Peyer's patch (tissue), 4 donors: ENCODE measurements around the gene SEC14L3. TPM values are rescaled to one million over a fixed set of nuclear protein-coding genes. Genes with fewer than 3 reads are reported as not detected.
"Not testable (repeated sequence)": the region's sequence is repeated elsewhere in the genome, so short reads cannot be mapped to it uniquely, and the experiment has no call there.

Experiments used
- DNase-seq, 3 donors: peaks; one replicate each; pipeline ENCODE4 v3.0.0-alpha.2; 2017 to 2019
- H3K27ac ChIP-seq, 4 donors: fragments of 200-600 bp; sonication (generic); one replicate each; pipeline ENCODE4 v1.5.1; 2016 to 2019
- H3K27me3 ChIP-seq, 2 donors: fragments of 200-600 bp; sonication (generic); one replicate each; pipeline ENCODE4 v1.5.1; 2019
- H3K36me3 ChIP-seq, 3 donors: fragments of 200-600 bp; sonication (generic); one replicate each; pipeline ENCODE4 v1.5.1; 2016 to 2019
- H3K4me1 ChIP-seq, 4 donors: fragments of 200-600 bp; sonication (generic); one replicate each; pipeline ENCODE4 v1.5.1; 2016 to 2019
- H3K4me3 ChIP-seq, 4 donors: fragments of 200-600 bp; sonication (generic); 1 replicate in 3 of 4; 2 replicates in 1 of 4; pipeline ENCODE4 v1.5.1; 2016 to 2019; ENCODE audit warnings: mild to moderate bottlenecking in 1 of 4
- H3K9me3 ChIP-seq, 4 donors: fragments of 200-600 bp; sonication (generic); one replicate each; pipeline ENCODE4 v1.5.1; 2016 to 2019; ENCODE audit warnings: mild to moderate bottlenecking in 1 of 4
- CTCF ChIP-seq, 6 experiments: fragments of 450-650 bp in 4 of 6; fragments of 200-600 bp in 2 of 6; sonication (generic) in 1 of 6; IDR thresholded peaks; one replicate each; pipeline ENCODE4 v1.5.1; 2017 to 2019; ENCODE audit warnings: antibody characterized with exemption in 6 of 6, mild to moderate bottlenecking in 3 of 6, moderate library complexity in 1 of 6
- POLR2A ChIP-seq, 2 donors: fragments of 450-650 bp; IDR thresholded peaks; one replicate each; pipeline ENCODE4 v1.5.1; 2017; ENCODE audit warnings: antibody characterized with exemption in 2 of 2, mild to moderate bottlenecking in 2 of 2, moderate library complexity in 2 of 2
- total RNA-seq, 4 donors: library from RNA; depleted of rRNA; stranded (reverse); fragments of >200 nt; gene quantifications; one replicate each; pipeline ENCODE4 v1.1.0, GENCODE V29; 2016

SEC14L3 gene
- total RNA-seq, 4 donors from 2014 or later: not detected

- H3K4me1 ChIP-seq: no peaks in the 10 kb centered on the region
- no peaks in the 10 kb centered on the region for H3K27me3 ChIP-seq
- no peaks in the 10 kb centered on the region for H3K9me3 ChIP-seq
- no peak for DNase-seq
- H3K36me3 ChIP-seq: no peaks in the 10 kb centered on the region
- H3K27ac ChIP-seq: no peak overlapping the region
- TF ChIP-seq POLR2A (IDR thresholded peaks at IDR 0.05): no peak
- no peak for TF ChIP-seq CTCF (IDR thresholded peaks at IDR 0.05)
- H3K4me3 ChIP-seq: no peak overlapping the region
These were observed 19.0 kb downstream of the SEC14L3 start for GRCh38 chr22:30452861-30453260.

- not testable (repeated sequence) for H3K27ac ChIP-seq, H3K36me3 ChIP-seq, DNase-seq, H3K4me1 ChIP-seq, H3K27me3 ChIP-seq, H3K4me3 ChIP-seq, H3K9me3 ChIP-seq
These were observed 20.3 kb downstream of the SEC14L3 start for GRCh38 chr22:30451488-30451887.

GRCh38 chr22:30447656-30448055, 24.2 kb downstream of the SEC14L3 start:
- TF ChIP-seq POLR2A (IDR thresholded peaks at IDR 0.05) (no peak), CTCF (IDR thresholded peaks at IDR 0.05) (no peak)
- no peak for DNase-seq
- Histone ChIP-seq H3K4me3 (no peak overlapping the region), H3K9me3 (no peaks in the 10 kb centered on the region), H3K27ac (no peak overlapping the region), H3K36me3 (no peaks in the 10 kb centered on the region), H3K4me1 (no peaks in the 10 kb centered on the region), H3K27me3 (no peaks in the 10 kb centered on the region)

- TF ChIP-seq POLR2A (IDR thresholded peaks at IDR 0.05) (no peak), CTCF (IDR thresholded peaks at IDR 0.05) (no peak)
- DNase-seq: no peak
- H3K4me1 ChIP-seq: no peaks in the 10 kb centered on the region
- H3K4me3 ChIP-seq: no peak overlapping the region
- no peaks in the 10 kb centered on the region for H3K9me3 ChIP-seq
- no peaks in the 10 kb centered on the region for H3K27me3 ChIP-seq
- no peaks in the 10 kb centered on the region for H3K36me3 ChIP-seq
- H3K27ac ChIP-seq: no peak overlapping the region
These were observed 26.2 kb downstream of the SEC14L3 start for GRCh38 chr22:30445438-30446145.

- DNase-seq: peak in 1 of 3 donors; percentile 72
- Histone ChIP-seq H3K27me3 (no peaks in the 10 kb centered on the region), H3K36me3 (no peaks in the 10 kb centered on the region), H3K27ac (no peak overlapping the region), H3K9me3 (no peaks in the 10 kb centered on the region), H3K4me1 (no peaks in the 10 kb centered on the region), H3K4me3 (no peak overlapping the region)
- no peak for TF ChIP-seq POLR2A (IDR thresholded peaks at IDR 0.05)
- peak; percentile 51 to 80 (median 68) for TF ChIP-seq CTCF (IDR thresholded peaks at IDR 0.05)
These were observed 27.0 kb downstream of the SEC14L3 start for GRCh38 chr22:30444632-30445437.

- Histone ChIP-seq H3K27me3 (no peaks in the 10 kb centered on the region), H3K4me3 (no peak overlapping the region), H3K27ac (no peak overlapping the region), H3K9me3 (no peaks in the 10 kb centered on the region), H3K4me1 (no peaks in the 10 kb centered on the region), H3K36me3 (no peaks in the 10 kb centered on the region)
- TF ChIP-seq CTCF (IDR thresholded peaks at IDR 0.05): no peak
- no peak for TF ChIP-seq POLR2A (IDR thresholded peaks at IDR 0.05)
- peak in 1 of 3 donors; percentile 18 for DNase-seq
These were observed 30.7 kb downstream of the SEC14L3 start for GRCh38 chr22:30441088-30441487.
